GM18526 (cell line): ENCODE data around the gene ABCC4.

Experiments used
- POLR2A ChIP-seq: IDR thresholded peaks from 3 replicates; pipeline ENCODE4 v1.6.1; 2011; ENCODE audit not compliant: insufficient read length; ENCODE audit errors: extremely low read depth

ABCC4 gene

DNA sequence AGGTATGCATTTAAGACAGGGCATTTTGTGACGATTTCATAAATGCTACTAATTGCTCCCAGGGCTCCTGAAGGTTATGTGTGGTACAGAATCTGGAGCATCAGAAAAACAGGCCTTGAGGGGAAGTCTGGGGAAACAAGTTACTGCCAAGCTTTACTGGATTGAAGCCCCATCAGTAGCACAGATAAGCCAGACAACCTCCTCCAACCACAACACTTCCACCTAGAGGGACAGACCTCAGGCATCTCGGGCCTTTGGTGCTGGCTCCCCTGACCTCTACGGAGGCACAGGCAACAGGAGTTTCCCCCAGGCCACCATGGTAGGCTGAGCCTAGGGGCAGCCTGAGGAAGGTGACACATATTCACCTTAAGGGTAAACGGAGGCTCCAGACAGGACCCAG is 54.1 kb downstream of the ABCC4 start:
- no peak for TF ChIP-seq POLR2A

DNA sequence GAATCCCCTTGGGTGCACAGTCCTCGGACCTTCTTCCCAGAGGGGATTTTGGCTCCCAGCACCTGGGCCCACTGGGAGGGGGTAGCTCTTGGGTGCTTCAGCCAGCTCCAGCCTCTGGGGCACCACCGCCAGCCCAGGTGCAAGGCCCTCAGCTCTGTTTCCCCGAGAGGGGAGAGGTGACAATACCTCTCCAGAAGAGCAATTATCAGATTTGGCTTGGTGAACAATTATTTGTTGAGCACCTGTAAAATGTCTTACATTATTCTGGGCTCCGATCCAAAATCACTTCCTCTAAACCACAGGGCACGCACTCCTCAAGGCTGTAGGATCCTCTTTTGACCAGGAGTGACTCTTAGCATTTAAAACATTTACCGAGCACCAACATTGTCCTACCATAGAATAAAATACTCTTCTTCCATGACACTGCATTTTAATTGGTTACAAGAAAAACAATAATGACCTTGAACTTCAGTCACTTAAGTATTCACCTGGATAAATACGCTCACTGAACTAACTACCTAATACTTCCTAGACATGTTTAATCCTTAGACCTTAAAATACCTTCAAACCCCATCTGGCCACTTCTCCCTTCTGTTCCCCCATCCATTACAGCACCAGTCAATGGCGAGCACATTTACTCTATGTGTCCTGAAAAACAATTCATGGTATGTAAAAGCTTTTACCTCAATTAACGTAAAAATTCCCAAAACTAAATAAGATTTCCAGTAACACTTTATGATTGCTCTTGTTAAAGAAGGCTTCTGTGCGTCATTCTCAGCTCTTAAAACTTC is 54.8 kb downstream of the ABCC4 start:
- TF ChIP-seq POLR2A: no peak

DNA sequence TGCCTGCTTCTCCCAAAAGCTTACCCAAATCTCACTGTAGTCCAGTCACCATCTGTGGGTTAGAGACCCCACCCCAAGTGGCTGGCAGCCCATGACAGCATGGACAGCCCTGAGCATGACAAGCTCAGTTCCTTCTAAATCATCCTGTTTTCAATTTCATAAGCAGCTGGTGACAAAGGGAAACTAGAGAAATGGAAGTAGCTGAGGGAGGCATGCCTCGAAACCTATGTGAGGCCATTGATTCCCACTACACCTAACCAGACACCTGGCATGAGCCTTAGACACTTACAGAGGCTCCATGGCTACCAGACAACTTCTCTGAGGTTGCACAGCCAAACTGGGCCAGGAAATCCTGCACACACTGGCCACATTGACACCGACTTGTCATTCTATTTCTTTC is 56.2 kb downstream of the ABCC4 start:
- no peak for TF ChIP-seq POLR2A

DNA sequence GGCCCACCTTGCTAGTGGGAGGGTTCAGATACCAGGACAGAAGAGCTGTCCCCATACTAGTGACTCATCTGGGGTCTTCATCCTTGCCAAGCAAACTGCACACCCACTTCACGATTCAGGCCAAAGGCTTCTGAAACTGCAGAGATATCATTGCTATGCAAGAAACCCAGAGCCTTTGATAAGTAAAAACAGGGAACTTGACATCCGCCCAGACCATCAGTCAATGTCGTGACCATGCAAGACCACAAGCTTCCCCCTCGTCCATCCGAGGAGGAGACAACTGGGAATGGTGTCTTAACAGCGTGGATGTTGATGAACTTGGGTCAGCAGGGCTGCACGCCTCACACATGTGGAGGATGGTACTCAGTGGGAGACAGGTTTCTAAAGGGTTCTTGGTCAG is 58.0 kb downstream of the ABCC4 start:
- TF ChIP-seq POLR2A: no peak

DNA sequence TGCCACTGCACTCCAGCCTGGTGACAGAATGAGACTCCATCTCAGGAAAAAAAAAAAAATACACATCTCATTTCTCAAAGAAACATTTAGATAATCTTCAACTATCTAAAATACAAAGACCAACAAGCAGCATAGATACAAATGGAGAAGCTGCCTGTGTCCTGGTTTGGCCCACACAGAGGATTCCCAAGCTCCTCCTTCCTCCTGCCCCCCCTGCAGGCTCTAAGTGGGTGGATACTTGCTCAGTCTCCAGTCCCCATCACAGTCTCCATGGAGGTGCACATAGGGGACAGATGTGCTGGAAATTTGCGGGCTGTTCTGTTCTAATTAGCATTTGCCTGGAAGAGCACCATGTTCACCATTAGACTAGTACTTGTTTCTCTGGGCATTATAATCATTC is 59.9 kb downstream of the ABCC4 start:
- TF ChIP-seq POLR2A: no peak

DNA sequence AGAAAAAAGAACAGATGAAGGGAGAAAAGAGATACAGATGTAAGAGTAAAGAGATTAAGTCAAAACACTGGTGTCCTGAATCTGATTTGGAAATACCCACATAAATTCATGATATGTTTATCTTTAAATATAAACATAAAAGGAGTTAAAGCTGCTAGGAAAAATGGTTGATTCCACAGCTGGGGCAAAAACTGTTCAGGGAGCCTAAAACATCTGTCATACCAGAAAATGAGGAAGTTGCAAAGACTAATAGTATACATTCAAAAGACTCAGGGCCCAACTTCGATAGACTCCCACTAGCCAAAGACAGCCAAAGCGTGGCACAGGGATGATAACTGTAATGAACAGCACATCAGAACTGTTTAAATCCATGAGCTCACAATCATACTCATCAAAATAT is 62.0 kb downstream of the ABCC4 start:
- no peak for TF ChIP-seq POLR2A

DNA sequence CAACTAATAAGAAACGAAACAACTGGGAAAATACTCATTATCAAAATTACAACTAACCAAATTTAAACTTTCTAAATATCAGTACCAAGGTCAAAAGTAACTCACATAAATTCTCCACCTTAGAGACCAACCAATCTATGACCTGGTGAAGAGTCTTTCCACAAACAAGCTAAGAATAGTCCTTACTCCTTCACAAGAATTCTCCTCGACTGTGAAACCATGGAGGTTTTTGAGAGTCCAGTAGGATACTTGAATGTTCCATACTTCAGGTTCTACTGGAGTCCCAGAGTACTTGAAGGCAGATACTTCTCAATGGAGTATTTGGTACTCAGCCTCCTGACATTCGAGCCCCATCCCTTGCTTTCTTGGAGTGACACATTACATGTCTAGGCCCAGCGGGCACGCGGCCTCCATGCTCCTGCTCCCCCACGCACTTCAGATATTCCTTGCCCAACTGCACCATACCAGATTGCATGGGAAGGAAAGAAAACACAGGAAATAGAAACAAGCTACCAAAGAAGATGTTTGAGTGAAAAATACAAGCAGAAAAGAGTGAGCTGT is 63.9 kb downstream of the ABCC4 start:
- TF ChIP-seq POLR2A: no peak

DNA sequence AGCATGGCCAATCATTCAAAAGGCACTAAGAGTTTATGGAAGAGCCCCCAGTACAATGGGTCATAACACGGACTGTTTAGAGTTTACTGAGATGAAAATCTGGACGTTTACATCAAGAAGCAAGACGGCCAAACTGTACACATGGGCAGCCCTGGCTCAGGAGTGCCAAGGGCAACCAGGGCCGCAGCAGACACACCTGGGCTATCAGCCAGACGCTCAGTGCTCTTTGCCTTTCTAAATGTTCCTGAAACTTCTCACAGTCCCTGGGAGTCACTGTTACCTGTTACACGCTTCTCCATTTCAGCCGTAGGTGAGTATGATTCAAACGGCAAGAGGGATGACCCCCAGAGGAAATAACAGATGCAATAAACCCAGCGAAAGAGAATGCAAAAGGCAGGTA is 64.5 kb downstream of the ABCC4 start:
- TF ChIP-seq POLR2A: no peak

DNA sequence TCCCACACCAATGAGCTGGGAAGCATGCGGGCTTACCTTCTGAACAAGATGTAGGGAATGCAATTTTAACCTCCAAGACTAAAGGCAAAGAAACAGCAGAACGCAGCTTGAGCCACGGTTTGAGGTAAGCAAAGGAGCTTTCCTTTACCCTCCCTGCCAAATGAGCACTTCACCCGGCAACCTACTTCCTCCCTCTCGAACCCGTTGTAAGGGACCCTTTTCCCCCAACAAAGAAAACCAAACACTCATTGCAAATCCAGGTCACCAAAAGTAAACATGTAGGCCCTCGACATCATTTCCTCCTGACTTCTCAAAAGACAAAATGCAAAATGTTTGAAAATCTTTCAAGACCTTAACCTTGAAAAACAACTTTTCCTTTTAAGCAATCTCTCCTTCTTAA is 65.3 kb downstream of the ABCC4 start:
- no peak for TF ChIP-seq POLR2A

DNA sequence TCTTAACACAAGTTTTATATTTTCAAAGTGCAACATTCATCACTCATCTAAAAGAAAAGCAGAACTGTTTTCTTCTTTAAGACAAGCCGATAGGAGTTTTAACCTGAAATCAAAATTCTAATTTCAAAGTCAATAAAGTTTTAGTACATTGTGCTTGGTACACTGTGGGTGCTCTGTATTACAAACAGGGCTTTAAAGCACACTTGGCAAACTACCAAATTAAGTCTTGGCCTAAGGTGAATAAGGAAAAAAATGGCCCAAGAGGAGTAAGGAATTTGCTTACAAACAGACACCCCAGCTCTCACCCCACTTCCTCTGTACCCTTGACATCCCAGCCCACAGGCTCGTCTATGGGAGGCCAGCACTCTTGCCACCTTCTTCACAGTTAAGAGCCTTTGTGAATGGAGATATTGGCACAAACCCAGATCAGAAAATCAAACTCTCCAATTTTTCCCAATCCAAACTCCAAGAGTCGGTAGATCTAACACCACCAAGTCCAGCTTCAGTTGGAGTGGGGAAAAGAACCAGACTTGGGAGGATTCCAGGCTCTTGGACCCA is 66.0 kb downstream of the ABCC4 start:
- no peak for TF ChIP-seq POLR2A

DNA sequence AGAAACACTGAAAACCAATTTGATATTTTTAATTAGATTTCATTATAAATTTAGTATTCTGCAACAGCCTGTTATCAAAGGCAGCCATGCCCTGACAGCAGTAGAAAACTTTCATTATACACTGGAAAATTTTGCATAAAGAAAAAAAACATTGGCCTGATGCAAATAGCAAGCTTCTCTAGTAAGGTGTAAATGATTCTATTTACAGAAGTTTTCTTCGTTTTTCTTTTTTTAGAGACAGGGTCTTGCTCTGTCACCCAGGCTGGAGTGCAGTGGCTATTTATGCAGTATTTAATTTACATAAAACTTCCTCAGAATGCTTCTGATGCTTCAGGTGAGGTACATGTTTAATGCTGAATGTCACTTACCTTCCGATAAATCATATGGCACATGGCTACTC is 67.0 kb downstream of the ABCC4 start:
- TF ChIP-seq POLR2A: no peak

DNA sequence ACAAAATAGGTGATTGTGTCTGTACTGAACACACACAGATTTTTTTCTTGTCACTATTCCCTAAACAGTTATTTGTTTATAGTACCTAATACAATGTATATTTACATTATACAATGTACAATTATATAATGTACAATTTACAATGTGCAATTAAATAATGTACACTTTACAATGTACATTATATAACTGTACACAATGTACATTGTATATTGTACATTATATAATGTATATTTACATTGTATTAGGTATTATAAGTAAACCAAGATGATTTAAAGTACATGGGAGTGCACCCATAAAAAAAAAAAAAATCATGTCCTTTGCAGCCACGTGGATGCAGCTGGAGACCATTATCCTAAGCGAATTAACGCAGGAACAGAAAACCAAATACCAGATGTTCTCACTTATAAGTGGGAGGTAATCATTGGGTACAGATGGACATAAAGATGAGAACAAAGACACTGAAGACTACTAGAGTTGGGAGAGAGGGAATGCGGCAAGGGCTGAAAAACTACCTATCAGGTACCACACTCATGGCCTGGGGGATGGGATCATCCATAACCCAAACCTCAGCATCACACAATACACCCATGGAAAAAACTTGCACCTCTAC is 68.1 kb downstream of the ABCC4 start:
- no peak for TF ChIP-seq POLR2A

DNA sequence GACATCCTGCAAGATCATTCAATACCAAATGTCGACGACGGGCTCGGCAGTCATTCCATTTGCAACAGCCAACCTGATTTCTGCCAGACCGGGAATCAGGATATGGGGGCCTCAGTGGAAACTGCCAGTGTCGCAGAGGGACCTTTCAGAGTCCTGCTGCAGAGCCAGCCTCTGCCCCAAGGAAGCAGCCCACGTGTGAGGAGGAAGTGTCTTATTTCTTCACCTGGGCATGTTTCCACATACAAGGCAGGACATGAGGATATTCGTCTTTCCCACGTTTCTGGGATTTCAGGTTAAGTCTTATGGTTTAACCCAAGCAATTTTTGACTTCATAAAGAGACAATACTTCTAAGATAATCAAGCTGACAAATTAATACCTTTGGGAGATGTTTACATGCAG is 69.9 kb downstream of the ABCC4 start:
- no peak for TF ChIP-seq POLR2A

DNA sequence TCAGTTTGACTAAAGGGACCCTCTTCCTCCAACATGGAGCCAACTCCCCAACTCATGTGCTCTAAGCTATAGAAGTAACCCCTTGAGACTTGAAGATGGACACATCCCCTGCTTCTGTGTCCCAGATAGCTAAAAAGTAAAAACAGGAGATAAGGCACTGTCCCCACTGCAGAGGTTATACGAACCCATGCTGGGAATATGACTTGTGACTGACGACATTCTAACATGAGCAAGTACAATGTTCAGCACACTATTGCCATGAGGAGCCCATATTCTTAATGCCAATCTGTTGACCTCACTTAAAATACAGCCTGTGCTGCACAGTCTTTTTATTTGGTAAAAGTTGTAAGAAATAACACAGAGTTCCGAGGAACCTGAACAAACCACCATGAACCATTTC is 71.4 kb downstream of the ABCC4 start:
- no peak for TF ChIP-seq POLR2A

DNA sequence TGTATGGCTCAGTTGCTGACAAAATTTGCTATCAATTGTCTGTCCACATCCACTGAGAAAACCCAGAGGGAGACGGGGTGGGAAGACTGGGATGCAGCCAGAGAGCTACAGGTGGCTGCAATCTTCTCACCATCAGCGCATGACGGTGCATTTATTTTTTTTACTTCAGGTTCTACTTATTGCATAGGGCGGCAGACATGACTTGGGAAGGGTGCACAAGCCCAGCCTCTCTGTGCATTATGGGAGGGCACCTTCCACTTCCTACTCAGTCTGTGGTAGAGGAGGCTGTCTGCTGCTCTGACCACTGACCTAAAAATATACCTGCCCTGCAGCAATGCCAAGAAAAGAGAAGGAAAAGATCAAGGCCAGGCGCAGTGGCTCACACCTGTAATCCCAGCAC is 73.1 kb downstream of the ABCC4 start:
- no peak for TF ChIP-seq POLR2A

DNA sequence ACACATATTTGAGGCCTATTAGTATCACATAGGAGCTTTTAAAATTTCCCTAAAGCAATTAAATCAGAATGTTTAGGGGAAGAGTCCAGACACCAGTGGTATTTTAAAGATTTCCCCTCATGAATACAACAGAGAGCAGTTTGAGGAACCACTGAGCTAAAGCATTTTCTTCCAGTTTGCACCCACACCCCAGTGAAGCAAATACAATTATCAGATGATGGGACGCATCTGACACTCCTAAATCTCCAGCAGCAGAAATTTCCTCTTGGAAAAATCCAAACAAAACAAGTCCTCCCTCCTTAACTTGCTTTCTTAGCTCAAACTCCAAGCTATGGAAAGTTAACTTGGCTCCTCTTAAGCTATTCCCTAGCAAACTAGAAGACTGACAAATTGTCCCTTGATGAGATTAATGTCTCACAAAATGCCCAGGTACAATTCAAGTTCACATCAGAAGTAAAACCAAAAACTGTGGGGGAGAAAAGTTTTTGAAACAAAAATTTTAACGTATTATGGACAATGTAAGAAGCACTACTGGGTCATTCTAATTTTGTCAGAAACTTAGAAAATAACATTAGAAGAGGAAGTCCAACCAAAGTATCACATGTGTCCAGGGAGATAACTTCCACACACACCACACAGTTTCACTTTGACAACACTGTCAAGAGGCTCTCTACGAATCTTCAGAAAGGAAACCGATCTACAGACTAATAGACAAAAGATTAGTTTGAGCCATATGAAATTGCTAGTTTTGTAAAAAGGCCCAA is 74.1 kb downstream of the ABCC4 start:
- TF ChIP-seq POLR2A: no peak

DNA sequence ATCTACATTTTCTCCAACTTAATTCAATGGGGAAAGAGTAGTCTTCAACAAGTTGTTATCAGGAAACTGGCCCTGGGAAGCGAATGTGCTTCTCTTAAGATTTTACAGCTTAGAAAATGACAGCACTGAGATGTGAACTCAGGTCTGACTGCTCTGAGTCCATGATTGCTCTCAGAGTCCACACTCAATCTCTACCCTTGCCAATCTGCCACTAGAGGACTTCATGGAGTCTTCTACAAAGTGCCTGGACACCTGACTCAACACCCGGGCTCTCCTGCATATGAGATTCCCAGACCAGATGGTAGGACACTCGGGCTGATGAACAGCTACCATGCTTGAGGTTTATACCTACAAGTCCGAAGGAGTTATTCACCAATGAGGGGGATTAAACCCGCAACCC is 74.8 kb downstream of the ABCC4 start:
- TF ChIP-seq POLR2A: no peak
